B cell (primary cell): ENCODE measurements around the gene MAN1B1. TPM values are rescaled to one million over a fixed set of nuclear protein-coding genes. Genes with fewer than 3 reads are reported as not detected.

Experiments used
- ATAC-seq: fragments of 200-7000 bp; cut with Tn5 transposase; one replicate; pipeline ENCODE4 v1.10.0; 2021; ENCODE audit warnings: low read depth, mild to moderate bottlenecking, moderate number of reproducible peaks, moderate library complexity
- CTCF ChIA-PET: fragments of 350-600 bp; sonication (Branson Sonifier 250); formaldehyde crosslinking; loops from one replicate; lab custom pipeline; 2021; ENCODE audit warnings: antibody characterized with exemption, inconsistent platforms; lab: Charles Lee
- POLR2A ChIA-PET: fragments of 350-600 bp; sonication (Branson Sonifier 250); formaldehyde crosslinking; loops from one replicate; lab custom pipeline; 2021; ENCODE audit warnings: antibody characterized with exemption; lab: Charles Lee
- DNase-seq: peaks from one replicate; pipeline ENCODE4 v3.0.0; 2013
- H2AFZ ChIP-seq: 2 replicates; pipeline ENCODE4 v1.6.1; 2012; ENCODE audit warnings: mild to moderate bottlenecking, low read depth, low read length; ENCODE audit not compliant: insufficient read depth, poor library complexity, severe bottlenecking
- H3K27ac ChIP-seq, 2 donors: 1 replicate in 1 of 2; 2 replicates in 1 of 2; pipeline ENCODE4 v1.5.1; 2012 to 2013; ENCODE audit warnings: low read length in 2 of 2, mild to moderate bottlenecking in 2 of 2, moderate library complexity in 1 of 2
- H3K27me3 ChIP-seq, 4 experiments: fragments of 200-600 bp in 1 of 4; sonication (generic) in 1 of 4; replicated peaks in 1 of 4; 1 replicate in 2 of 4; 2 replicates in 2 of 4; pipeline versions ENCODE4 v1.6.1 to v1.7.0; 2013 to 2016; ENCODE audit warnings: low read length in 3 of 4, mild to moderate bottlenecking in 2 of 4, mixed read lengths in 1 of 4, moderate library complexity in 1 of 4; ENCODE audit not compliant: insufficient read depth in 4 of 4, control insufficient read depth in 3 of 4; ENCODE audit errors: control extremely low read depth in 1 of 4
- H3K36me3 ChIP-seq, 2 experiments: replicated peaks in 1 of 2; 1 replicate in 1 of 2; 2 replicates in 1 of 2; pipeline versions ENCODE4 v1.6.1 to v1.7.1; 2013; ENCODE audit warnings: low read length in 1 of 2; ENCODE audit not compliant: insufficient read depth in 2 of 2, control insufficient read depth in 1 of 2; ENCODE audit errors: control extremely low read depth in 1 of 2, extremely low read depth in 1 of 2
- H3K4me1 ChIP-seq, 2 donors: fragments of 200-600 bp in 1 of 2; sonication (generic) in 1 of 2; 1 replicate in 1 of 2; 2 replicates in 1 of 2; pipeline versions ENCODE4 v1.5.1 to v1.6.1; 2013 to 2017; ENCODE audit warnings: low read length in 2 of 2; ENCODE audit not compliant: control insufficient read depth in 2 of 2, insufficient read depth in 2 of 2
- H3K4me2 ChIP-seq: replicated peaks from 2 replicates; pipeline ENCODE3; 2012; ENCODE audit warnings: mild to moderate bottlenecking, low read depth, low read length; ENCODE audit not compliant: poor library complexity, severe bottlenecking
- H3K4me3 ChIP-seq, 5 experiments: fragments of 200-600 bp in 1 of 5; sonication (generic) in 1 of 5; 1 replicate in 3 of 5; 2 replicates in 2 of 5; pipeline versions ENCODE4 v1.5.1 to v1.7.0; 2011 to 2016; ENCODE audit warnings: low read length in 4 of 5, mild to moderate bottlenecking in 4 of 5, low read depth in 2 of 5, control low read depth in 1 of 5, moderate library complexity in 1 of 5; ENCODE audit not compliant: insufficient read depth in 1 of 5; ENCODE audit errors: control extremely low read depth in 1 of 5, extremely low read depth in 1 of 5
- H3K79me2 ChIP-seq: fragments of 200-600 bp; sonication (generic); one replicate; pipeline ENCODE4 v1.6.0; 2016; ENCODE audit warnings: low read length; ENCODE audit not compliant: control insufficient read depth, insufficient read depth
- H3K9ac ChIP-seq: fragments of 200-600 bp; sonication (generic); 2 replicates; pipeline ENCODE4 v1.6.1; 2017; ENCODE audit warnings: mild to moderate bottlenecking, low read length, moderate library complexity
- H3K9me3 ChIP-seq, 3 donors: one replicate each; pipeline versions ENCODE4 v1.6.1 to v1.7.1; 2013; ENCODE audit warnings: low read length in 2 of 3; ENCODE audit not compliant: control insufficient read depth in 2 of 3, insufficient read depth in 1 of 3; ENCODE audit errors: control extremely low read depth in 1 of 3
- H4K20me1 ChIP-seq: 2 replicates; pipeline ENCODE4 v1.6.0; 2012; ENCODE audit warnings: mild to moderate bottlenecking, low read length; ENCODE audit not compliant: insufficient read depth, control insufficient read depth, poor library complexity, severe bottlenecking
- H3K27ac Mint-ChIP-seq: one replicate; pipeline ENCODE4 v1.8.0; 2021; ENCODE audit warnings: mixed read lengths
- H3K27me3 Mint-ChIP-seq: one replicate; pipeline ENCODE4 v1.8.0; 2021; ENCODE audit warnings: mixed read lengths
- H3K4me1 Mint-ChIP-seq: one replicate; pipeline ENCODE4 v1.8.0; 2021; ENCODE audit warnings: mixed read lengths
- H3K4me3 Mint-ChIP-seq: one replicate; pipeline ENCODE4 v1.8.0; 2021; ENCODE audit warnings: mixed read lengths
- H3K9me3 Mint-ChIP-seq: one replicate; pipeline ENCODE4 v1.8.0; 2022; ENCODE audit warnings: mixed read lengths; ENCODE audit not compliant: insufficient read depth
- EZH2 ChIP-seq: IDR thresholded peaks from 2 replicates; pipeline ENCODE4 v1.6.1; 2012; ENCODE audit warnings: borderline replicate concordance, low read depth, mild to moderate bottlenecking, moderate library complexity, low read length; ENCODE audit not compliant: insufficient read depth, poor library complexity, severe bottlenecking
- WGBS: methylation state at CpG from one replicate; pipeline ENCODE4 v1.1.5; 2013; ENCODE audit warnings: missing lambda C conversion rate; ENCODE audit not compliant: insufficient coverage; 5-methylcytosine and 5-hydroxymethylcytosine counted together
- intact Hi-C: fragments of 100-400 bp; cut with micrococcal nuclease; formaldehyde crosslinking; loops from one replicate; pipeline ENCODE4 v1.10.0; 2022
- polyA plus RNA-seq: library from polyadenylated mRNA; depleted of rRNA; stranded (reverse); fragments of >200 nt; gene quantifications from 2 replicates; pipeline ENCODE4 v1.2.3, GENCODE V29; 2012
- total RNA-seq, 2 donors: library from RNA; stranded (reverse); fragments of 120-200 nt in 1 of 2; gene quantifications; 1 replicate in 1 of 2; 2 replicates in 1 of 2; pipeline versions ENCODE4 v1.2.3 to v1.2.4, GENCODE V29; 2013 to 2022
- TF ChIP-seq, protein P1 (sequence below): fragments of 200-600 bp; IDR thresholded peaks from one replicate; pipeline ENCODE4 v1.8.0; 2022; ENCODE audit warnings: antibody characterized with exemption, mild to moderate bottlenecking

Gene MAN1B1
- total and polyA plus RNA-seq, 2 donors (not counting 1 experiment from before 2014, with no cell fraction given): 47.0 to 68.4 TPM

DNA sequence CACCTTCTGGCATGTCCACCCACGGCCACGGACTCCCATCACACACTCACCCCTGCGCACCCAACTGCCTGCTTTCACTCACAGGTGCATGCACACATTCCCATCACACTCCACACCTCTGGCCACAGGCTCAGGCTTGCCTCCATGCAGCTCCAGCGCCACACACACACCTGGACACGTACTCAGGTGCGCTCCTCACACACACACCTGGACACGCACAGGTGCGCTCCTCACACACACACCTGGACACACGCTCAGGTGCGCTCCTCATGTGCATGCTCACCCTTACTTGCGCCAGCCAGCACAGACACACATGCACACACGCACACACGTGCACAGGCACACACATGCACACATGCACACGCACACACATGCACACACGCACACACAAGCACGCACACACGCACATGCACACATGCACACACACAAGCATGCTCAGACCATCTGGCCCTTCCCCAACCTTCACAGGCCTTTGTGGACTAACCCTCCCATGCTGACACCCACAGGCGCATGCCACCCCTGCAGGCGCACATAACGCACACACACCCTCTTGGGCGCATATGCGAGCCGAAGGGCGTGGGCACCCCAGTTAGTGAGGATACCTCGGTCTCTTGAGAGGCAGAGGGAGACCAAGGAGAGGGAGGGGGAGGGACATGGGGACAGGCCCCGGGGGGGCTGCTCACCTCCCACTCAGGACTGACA, 60.5 kb downstream of the MAN1B1 start:
- Histone ChIP-seq H2AFZ (no peak overlapping the region), H3K4me1 (peaks cover 0 to 13% of the 10 kb centered on the region in 2 donors), H3K9me3 (peaks cover 0 to 21% (median 0%) of the 10 kb centered on the region in 3 donors), H3K27me3 (peaks cover 0 to 32% (median 2%) of the 10 kb centered on the region in 4 experiments), H3K79me2 (no peaks in the 10 kb centered on the region), H3K4me3 (no peak overlapping the region), H3K27ac (no peak overlapping the region), H3K9ac (no peak overlapping the region), H3K36me3 (no peaks in the 10 kb centered on the region), H4K20me1 (no peaks in the 10 kb centered on the region), H3K4me2 (no peak overlapping the region)
- H3K4me1 Mint-ChIP-seq: peaks cover 7% of the 10 kb centered on the region
- intact Hi-C loops: no loop called here
- peaks cover 19% of the 10 kb centered on the region for H3K27me3 Mint-ChIP-seq
- H3K9me3 Mint-ChIP-seq: no peaks in the 10 kb centered on the region
- no peak for TF ChIP-seq EZH2
- TF ChIP-seq, protein P1, sequence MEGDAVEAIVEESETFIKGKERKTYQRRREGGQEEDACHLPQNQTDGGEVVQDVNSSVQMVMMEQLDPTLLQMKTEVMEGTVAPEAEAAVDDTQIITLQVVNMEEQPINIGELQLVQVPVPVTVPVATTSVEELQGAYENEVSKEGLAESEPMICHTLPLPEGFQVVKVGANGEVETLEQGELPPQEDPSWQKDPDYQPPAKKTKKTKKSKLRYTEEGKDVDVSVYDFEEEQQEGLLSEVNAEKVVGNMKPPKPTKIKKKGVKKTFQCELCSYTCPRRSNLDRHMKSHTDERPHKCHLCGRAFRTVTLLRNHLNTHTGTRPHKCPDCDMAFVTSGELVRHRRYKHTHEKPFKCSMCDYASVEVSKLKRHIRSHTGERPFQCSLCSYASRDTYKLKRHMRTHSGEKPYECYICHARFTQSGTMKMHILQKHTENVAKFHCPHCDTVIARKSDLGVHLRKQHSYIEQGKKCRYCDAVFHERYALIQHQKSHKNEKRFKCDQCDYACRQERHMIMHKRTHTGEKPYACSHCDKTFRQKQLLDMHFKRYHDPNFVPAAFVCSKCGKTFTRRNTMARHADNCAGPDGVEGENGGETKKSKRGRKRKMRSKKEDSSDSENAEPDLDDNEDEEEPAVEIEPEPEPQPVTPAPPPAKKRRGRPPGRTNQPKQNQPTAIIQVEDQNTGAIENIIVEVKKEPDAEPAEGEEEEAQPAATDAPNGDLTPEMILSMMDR: no peak
- ChIA-PET POLR2A (interaction anchor here (0.6 kb wide), 1 partner anchor 20 kb away, joined by 4 read pairs; no protein-coding TSS in a partner anchor), CTCF (no interaction called here)
- H3K4me3 Mint-ChIP-seq: no peak overlapping the region
- DNase-seq (no peak), ATAC-seq (no peak)
- whole genome bisulfite sequencing: 91% methylated on average over 22 of the region's 26 CpGs
- H3K27ac Mint-ChIP-seq: peak overlapping the region; percentile 78

DNA sequence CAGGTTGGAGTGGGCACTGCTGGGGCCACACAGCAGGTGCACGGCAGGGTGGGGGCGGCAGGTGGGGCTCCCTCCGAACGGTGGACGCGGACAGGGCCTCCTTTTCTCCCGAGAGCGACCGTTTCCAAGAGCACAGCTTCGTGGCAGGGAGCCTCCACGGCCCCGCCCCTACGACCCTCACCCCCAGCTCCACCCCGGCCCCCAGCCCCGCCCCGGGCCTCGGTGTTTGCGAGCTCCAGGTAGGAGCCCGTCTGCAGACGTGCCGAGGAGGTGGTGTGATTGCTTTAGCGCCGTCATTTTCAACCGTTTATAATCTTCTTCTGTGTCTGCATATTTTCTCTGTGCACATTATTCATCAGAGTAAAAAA, 61.0 kb downstream of the MAN1B1 start:
- H3K79me2 ChIP-seq: no peaks in the 10 kb centered on the region
- H2AFZ ChIP-seq: no peak overlapping the region
- peaks cover 16% of the 10 kb centered on the region for H3K27me3 Mint-ChIP-seq
- no peak overlapping the region for H3K27ac ChIP-seq
- no peak for DNase-seq
- H3K27me3 ChIP-seq: peaks cover 0 to 26% (median 0%) of the 10 kb centered on the region in 4 experiments
- POLR2A ChIA-PET: no interaction called here
- H3K4me1 ChIP-seq: peaks cover 0 to 13% of the 10 kb centered on the region in 2 donors
- TF ChIP-seq EZH2: no peak
- TF ChIP-seq, protein P1: no peak
- H4K20me1 ChIP-seq: no peaks in the 10 kb centered on the region
- CTCF ChIA-PET: no interaction called here
- intact Hi-C loops: no loop called here
- no peak overlapping the region for H3K4me2 ChIP-seq
- H3K4me3 Mint-ChIP-seq: no peak overlapping the region
- H3K9me3 Mint-ChIP-seq: no peaks in the 10 kb centered on the region
- 55% methylated on average over 7 of the region's 24 CpGs for WGBS
- H3K9me3 ChIP-seq: peaks cover 0 to 25% (median 0%) of the 10 kb centered on the region in 3 donors
- no peak overlapping the region for H3K4me3 ChIP-seq
- H3K27ac Mint-ChIP-seq: no peak overlapping the region
- no peak for ATAC-seq
- H3K36me3 ChIP-seq: no peaks in the 10 kb centered on the region
- H3K4me1 Mint-ChIP-seq: peaks cover 7% of the 10 kb centered on the region
- no peak overlapping the region for H3K9ac ChIP-seq
